ENCODE measurements around the gene CBLB.

The CBLB gene

DNA sequence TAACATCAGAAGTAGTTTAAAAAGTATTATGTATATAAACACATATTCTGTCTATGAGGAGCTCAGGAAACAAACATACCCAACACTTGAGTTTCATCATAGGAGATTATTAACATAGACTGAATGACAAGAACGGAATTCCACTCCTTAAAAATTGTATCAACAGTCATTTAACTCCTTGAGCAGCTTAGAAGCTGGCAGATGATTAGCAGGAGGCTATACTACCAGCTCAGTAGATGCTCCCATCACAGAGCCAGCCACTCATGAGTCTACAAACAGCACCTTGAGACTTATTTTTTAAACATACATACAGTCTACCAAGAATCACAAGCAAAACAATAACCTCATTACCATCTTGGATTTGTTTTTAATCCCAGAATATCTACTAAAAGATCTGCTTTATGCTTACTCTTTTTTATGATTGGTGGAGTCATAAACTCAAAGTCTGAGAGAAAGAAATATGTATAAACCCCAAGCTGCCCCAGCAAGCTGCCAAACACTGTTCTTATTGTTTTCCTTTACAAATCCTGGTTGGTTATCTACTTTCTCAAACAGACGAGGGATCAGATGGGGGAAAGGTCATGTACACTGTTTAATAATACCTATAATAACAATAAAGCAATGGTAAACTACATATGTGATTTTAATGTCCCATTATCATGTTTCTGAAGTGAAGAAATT lies 59.5 kb downstream of the CBLB start:
- TF ChIP-seq CTCF (IDR thresholded peaks at IDR 0.05; ENCODE audit: extremely low read depth, insufficient read depth, missing control alignments): no peak
- DNase-seq (ENCODE audit: low spot score): no peak
- in situ Hi-C loops (cut with MboI; ENCODE audit: low pct_unique_long_range_greater_than_20kb, low sequenced_read_pairs, unreplicated experiment): no loop called here

DNA sequence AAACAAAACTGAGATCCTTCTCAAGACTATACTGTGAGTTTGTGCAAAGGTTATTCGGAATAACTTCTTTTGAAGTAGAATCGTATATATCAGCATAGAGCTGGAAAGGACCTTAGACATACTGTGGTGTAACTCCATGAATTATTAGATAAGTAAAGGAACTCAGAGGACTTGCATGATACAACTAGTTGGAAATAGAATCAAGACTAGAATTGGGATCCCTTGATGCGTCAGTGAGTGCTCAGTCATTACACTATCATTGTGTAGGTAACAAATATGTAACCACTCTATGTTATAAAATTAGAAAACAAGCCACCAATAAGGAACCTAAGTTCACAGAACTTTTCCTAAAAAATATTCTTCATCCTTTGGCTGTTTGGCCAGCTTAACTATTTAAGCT lies 61.1 kb downstream of the CBLB start:
- in situ Hi-C loops (cut with MboI; ENCODE audit: low pct_unique_long_range_greater_than_20kb, low sequenced_read_pairs, unreplicated experiment): no loop called here
- DNase-seq (ENCODE audit: low spot score): no peak
- TF ChIP-seq CTCF (IDR thresholded peaks at IDR 0.05; ENCODE audit: extremely low read depth, insufficient read depth, missing control alignments): no peak

- in situ Hi-C loops (cut with MboI; ENCODE audit: low pct_unique_long_range_greater_than_20kb, low sequenced_read_pairs, unreplicated experiment): no loop called here
- TF ChIP-seq CTCF (IDR thresholded peaks at IDR 0.05; ENCODE audit: extremely low read depth, insufficient read depth, missing control alignments): no peak
- no peak for DNase-seq (ENCODE audit: low spot score)
Observed at GRCh38 chr3:105807146-105807545, 61.7 kb downstream of the CBLB start.

DNA sequence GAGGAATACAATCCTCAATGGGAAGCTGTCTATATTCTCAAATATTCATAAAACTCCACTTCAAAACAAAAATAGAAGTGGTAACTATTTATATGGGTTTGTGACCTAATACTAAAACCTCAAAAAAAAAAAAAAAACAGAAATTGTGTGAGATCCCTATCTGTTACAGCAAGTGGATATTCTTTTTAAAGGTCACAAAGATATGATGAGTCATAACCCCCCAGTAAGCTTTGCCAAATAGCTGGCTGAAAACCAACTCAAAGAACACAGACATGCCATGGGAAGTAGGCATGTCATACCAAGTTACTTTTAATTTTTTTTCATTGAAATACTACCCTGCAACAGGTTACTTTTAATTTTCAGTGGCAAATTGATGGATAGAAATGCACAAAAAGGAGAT lies 62.5 kb downstream of the CBLB start:
- peak; percentile 15 for DNase-seq (ENCODE audit: low spot score)
- no peak for TF ChIP-seq CTCF (IDR thresholded peaks at IDR 0.05; ENCODE audit: extremely low read depth, insufficient read depth, missing control alignments)
- in situ Hi-C loops (cut with MboI; ENCODE audit: low pct_unique_long_range_greater_than_20kb, low sequenced_read_pairs, unreplicated experiment): no loop called here

GRCh38 chr3:105805404-105805803 lies 63.4 kb downstream of the CBLB start:
- in situ Hi-C loops (cut with MboI; ENCODE audit: low pct_unique_long_range_greater_than_20kb, low sequenced_read_pairs, unreplicated experiment): no loop called here

DNA sequence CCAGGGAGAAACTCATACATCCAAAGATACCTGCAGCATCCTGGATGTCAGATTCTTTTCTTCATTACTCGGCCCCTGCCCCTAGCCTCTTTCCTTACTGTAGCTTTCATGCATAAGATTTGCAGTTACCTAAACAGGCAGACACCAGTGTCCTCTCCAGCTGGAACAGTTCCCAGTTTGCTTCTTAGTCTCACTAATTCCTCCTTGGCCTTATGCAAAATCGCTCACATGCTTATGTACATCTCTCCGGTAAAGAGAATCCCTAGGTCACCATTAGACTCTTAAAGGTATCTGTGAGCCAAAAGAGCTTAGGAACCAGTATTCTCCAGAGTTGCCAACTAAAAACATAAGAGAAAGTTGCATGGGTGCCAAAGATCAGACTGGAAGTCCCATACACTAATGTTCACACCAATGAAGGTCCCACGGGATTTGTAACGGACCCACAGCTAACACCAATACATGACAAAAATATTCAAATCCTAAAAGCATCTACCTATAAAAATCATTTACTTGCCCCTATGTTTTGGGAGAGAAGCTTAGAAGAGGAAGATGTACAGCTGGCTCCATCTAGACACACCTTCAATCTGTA lies 66.6 kb downstream of the CBLB start:
- in situ Hi-C loops (cut with MboI; ENCODE audit: low pct_unique_long_range_greater_than_20kb, low sequenced_read_pairs, unreplicated experiment): no loop called here
- DNase-seq (ENCODE audit: low spot score): no peak
- no peak for TF ChIP-seq CTCF (IDR thresholded peaks at IDR 0.05; ENCODE audit: extremely low read depth, insufficient read depth, missing control alignments)

More at GRCh38 chr3:105805404-105805803, 63.4 kb downstream of the CBLB start:
- DNase-seq (ENCODE audit: low spot score): no peak
- no peak for TF ChIP-seq CTCF (IDR thresholded peaks at IDR 0.05; ENCODE audit: extremely low read depth, insufficient read depth, missing control alignments)
